ENCODE measurements around the gene IDH3A.

IDH3A gene

DNA sequence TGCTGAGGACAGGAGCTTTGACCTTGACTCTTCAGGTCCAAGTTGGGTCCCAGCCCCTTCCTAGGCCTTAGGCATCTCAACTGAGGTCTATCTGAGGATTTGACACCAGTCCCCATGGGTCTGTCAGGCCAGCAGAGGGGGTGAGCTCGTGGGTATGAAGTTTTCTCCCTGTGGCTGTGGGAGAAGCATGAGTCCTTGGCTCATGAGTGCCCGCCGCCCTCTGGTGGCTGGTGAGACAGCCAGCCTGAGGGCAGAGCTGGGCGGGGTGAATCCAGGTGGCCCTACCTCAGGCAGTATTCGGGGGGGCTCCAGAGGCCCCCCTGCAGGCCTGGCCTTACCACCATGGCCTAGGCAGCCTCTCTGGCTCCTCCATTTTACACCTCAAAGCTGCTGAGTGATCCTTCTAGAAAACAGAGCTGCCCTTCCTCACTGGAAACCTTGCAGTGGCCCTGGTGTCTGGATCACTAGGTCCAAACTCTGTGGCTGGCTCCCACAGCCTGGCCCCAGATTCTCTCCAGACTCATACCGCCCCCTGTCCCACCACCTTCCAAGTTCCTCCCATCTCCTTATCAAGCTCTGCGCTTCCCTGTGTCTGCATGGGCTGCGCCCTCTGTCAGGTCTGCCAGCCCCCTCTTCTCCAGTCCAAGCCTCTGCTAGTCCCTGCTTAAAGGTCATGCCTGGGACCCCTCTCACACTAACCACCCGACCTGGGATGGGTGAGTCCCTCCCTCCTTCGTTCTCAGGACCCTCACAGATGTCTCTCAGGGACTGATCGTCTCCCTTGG, 40.7 kb upstream of the IDH3A start:
- peak; percentile 93 for DNase-seq (ENCODE audit: low read depth)
- peak; percentile 98 for TF ChIP-seq CTCF (IDR thresholded peaks at IDR 0.05; ENCODE audit: low read depth, low read length)
- TF ChIP-seq MAX (IDR thresholded peaks at IDR 0.05; ENCODE audit: low read depth, low read length), result peak; percentile 79
- no peak for TF ChIP-seq POLR2A (IDR thresholded peaks at IDR 0.05; ENCODE audit: extremely low read depth, insufficient read length)
- peak; percentile 82 for TF ChIP-seq MYC (IDR thresholded peaks at IDR 0.05; ENCODE audit: low read depth, low read length)
- no peak overlapping the region for H3K4me3 ChIP-seq (ENCODE audit: low read depth, low read length)

GRCh38 chr15:78109156-78109555, 40.0 kb upstream of the IDH3A start:
- DNase-seq (ENCODE audit: low read depth), result no peak
- TF ChIP-seq CTCF (IDR thresholded peaks at IDR 0.05; ENCODE audit: low read depth, low read length) (no peak), POLR2A (IDR thresholded peaks at IDR 0.05; ENCODE audit: extremely low read depth, insufficient read length) (no peak), MAX (IDR thresholded peaks at IDR 0.05; ENCODE audit: low read depth, low read length) (no peak), MYC (IDR thresholded peaks at IDR 0.05; ENCODE audit: low read depth, low read length) (no peak)
- H3K4me3 ChIP-seq (ENCODE audit: low read depth, low read length), result no peak overlapping the region

GRCh38 chr15:78110096-78110495, 39.1 kb upstream of the IDH3A start:
- DNase-seq (ENCODE audit: low read depth), result no peak
- no peak overlapping the region for H3K4me3 ChIP-seq (ENCODE audit: low read depth, low read length)
- TF ChIP-seq MYC (IDR thresholded peaks at IDR 0.05; ENCODE audit: low read depth, low read length) (no peak), POLR2A (IDR thresholded peaks at IDR 0.05; ENCODE audit: extremely low read depth, insufficient read length) (no peak), MAX (IDR thresholded peaks at IDR 0.05; ENCODE audit: low read depth, low read length) (no peak), CTCF (IDR thresholded peaks at IDR 0.05; ENCODE audit: low read depth, low read length) (no peak)

GRCh38 chr15:78110916-78111475, 38.2 kb upstream of the IDH3A start:
- no peak for TF ChIP-seq MYC (IDR thresholded peaks at IDR 0.05; ENCODE audit: low read depth, low read length)
- TF ChIP-seq CTCF (IDR thresholded peaks at IDR 0.05; ENCODE audit: low read depth, low read length), result no peak
- no peak for DNase-seq (ENCODE audit: low read depth)
- no peak overlapping the region for H3K4me3 ChIP-seq (ENCODE audit: low read depth, low read length)

- TF ChIP-seq MAX (IDR thresholded peaks at IDR 0.05; ENCODE audit: low read depth, low read length) (no peak), MYC (IDR thresholded peaks at IDR 0.05; ENCODE audit: low read depth, low read length) (no peak), POLR2A (IDR thresholded peaks at IDR 0.05; ENCODE audit: extremely low read depth, insufficient read length) (no peak), CTCF (IDR thresholded peaks at IDR 0.05; ENCODE audit: low read depth, low read length) (no peak)
- DNase-seq (ENCODE audit: low read depth), result no peak
- no peak overlapping the region for H3K4me3 ChIP-seq (ENCODE audit: low read depth, low read length)
Measured at GRCh38 chr15:78111788-78112187, 37.4 kb upstream of the IDH3A start.

Data from NB4 (cell line).